GM19372 (cell line): ENCODE results near the gene NELFCD.
"Not testable (repeated sequence)": the region's sequence is repeated elsewhere in the genome, so short reads cannot be mapped to it uniquely, and the experiment has no call there.

ENCODE experiments used
- ATAC-seq: cut with Tn5 transposase; IDR thresholded peaks from one replicate; pipeline ENCODE4 v1.9.1; 2021; ENCODE audit warnings: mild to moderate bottlenecking, low read depth, moderate library complexity; ENCODE audit not compliant: unreplicated experiment

Gene NELFCD

GRCh38 chr20:59007665-59008511 lies 26.8 kb downstream of the NELFCD start:
- peak; percentile 33 for ATAC-seq

- no peak for ATAC-seq
Measured at GRCh38 chr20:59008715-59009336, 27.8 kb downstream of the NELFCD start.

GRCh38 chr20:59010321-59010994 lies 29.4 kb downstream of the NELFCD start:
- no peak for ATAC-seq

GRCh38 chr20:59010995-59011873 lies 30.2 kb downstream of the NELFCD start:
- ATAC-seq = no peak

- ATAC-seq = not testable (repeated sequence)
Measured at GRCh38 chr20:59011874-59012157, 30.8 kb downstream of the NELFCD start.

GRCh38 chr20:59013031-59013951 lies 32.2 kb downstream of the NELFCD start:
- ATAC-seq = no peak

GRCh38 chr20:59013959-59014608 lies 33.0 kb downstream of the NELFCD start:
- ATAC-seq = no peak

- ATAC-seq = no peak
Measured at GRCh38 chr20:59014680-59015389, 33.8 kb downstream of the NELFCD start.

- no peak for ATAC-seq
Measured at GRCh38 chr20:59015411-59015810, 34.4 kb downstream of the NELFCD start.

- no peak for ATAC-seq
Measured at GRCh38 chr20:59015812-59016711, 35.0 kb downstream of the NELFCD start.

GRCh38 chr20:59016795-59017492 lies 35.9 kb downstream of the NELFCD start:
- ATAC-seq = no peak

GRCh38 chr20:59017493-59018231 lies 36.6 kb downstream of the NELFCD start:
- no peak for ATAC-seq

- no peak for ATAC-seq
Measured at GRCh38 chr20:59018817-59019216, 37.8 kb downstream of the NELFCD start.

- no peak for ATAC-seq
Measured at GRCh38 chr20:59019217-59019616, 38.2 kb downstream of the NELFCD start, which contains the start of gene TUBB1. TUBB1 (plus strand) TSS chr20:59019429; CDS start chr20:59019523, 94 bp downstream.

- no peak for ATAC-seq
Measured at GRCh38 chr20:59020938-59021551, 40.0 kb downstream of the NELFCD start.

- ATAC-seq = no peak
Measured at GRCh38 chr20:59022754-59023153, 41.7 kb downstream of the NELFCD start.
